T-helper 17 cell (primary cell): ENCODE results near the gene BMP2. TPM values are rescaled to one million over a fixed set of nuclear protein-coding genes. Genes with fewer than 3 reads are reported as not detected.

Source experiments
- ATAC-seq: fragments of 150-1000 bp; cut with Tn5 transposase; 2 replicates; pipeline ENCODE4 v1.10.0; 2021; ENCODE audit warnings: mild to moderate bottlenecking, moderate library complexity
- DNase-seq, 3 donors: peaks; one replicate each; pipeline versions ENCODE4 v3.0.0 to v3.0.0-alpha.2; 2020 to 2021
- H3K9me3 ChIP-seq: one replicate; pipeline ENCODE4 v1.7.0; 2013; ENCODE audit warnings: low read length, mild to moderate bottlenecking; ENCODE audit not compliant: control insufficient read depth, poor library complexity, severe bottlenecking
- H3K27ac Mint-ChIP-seq: one replicate; pipeline ENCODE4 v1.8.0; 2022; ENCODE audit warnings: mild to moderate bottlenecking, moderate library complexity, mixed read lengths
- H3K27me3 Mint-ChIP-seq: one replicate; pipeline ENCODE4 v1.8.0; 2022; ENCODE audit warnings: mixed read lengths
- H3K36me3 Mint-ChIP-seq: one replicate; pipeline ENCODE4 v1.8.0; 2022; ENCODE audit warnings: low read depth, mixed read lengths
- H3K4me1 Mint-ChIP-seq: one replicate; pipeline ENCODE4 v1.8.0; 2022; ENCODE audit warnings: mild to moderate bottlenecking, mixed read lengths
- H3K4me3 Mint-ChIP-seq: one replicate; pipeline ENCODE4 v1.8.0; 2022; ENCODE audit warnings: mild to moderate bottlenecking, moderate library complexity, mixed read lengths
- total RNA-seq, 4 donors: library from RNA in 2 of 4; stranded (reverse) in 2 of 4; gene quantifications; one replicate each; pipeline ENCODE4 v1.2.3 and lab custom pipeline; 2022 to 2026

BMP2 gene
- total RNA-seq, 2 donors from 2014 or later: 0.07 TPM; not detected in 1

- H3K4me1 Mint-ChIP-seq: no peaks in the 10 kb centered on the region
- H3K4me3 Mint-ChIP-seq: no peak overlapping the region
- ATAC-seq (no peak), DNase-seq (no peak)
- H3K27me3 Mint-ChIP-seq: no peaks in the 10 kb centered on the region
- no peaks in the 10 kb centered on the region for H3K9me3 ChIP-seq
- H3K27ac Mint-ChIP-seq: no peak overlapping the region
- H3K36me3 Mint-ChIP-seq: no peaks in the 10 kb centered on the region
These were observed 16.7 kb downstream of the BMP2 start for GRCh38 chr20:6784210-6784631.

GRCh38 chr20:6784767-6785166, 17.3 kb downstream of the BMP2 start:
- no peaks in the 10 kb centered on the region for H3K27me3 Mint-ChIP-seq
- no peaks in the 10 kb centered on the region for H3K4me1 Mint-ChIP-seq
- H3K27ac Mint-ChIP-seq: no peak overlapping the region
- H3K4me3 Mint-ChIP-seq: no peak overlapping the region
- no peaks in the 10 kb centered on the region for H3K9me3 ChIP-seq
- ATAC-seq (no peak), DNase-seq (no peak)
- no peaks in the 10 kb centered on the region for H3K36me3 Mint-ChIP-seq

- no peaks in the 10 kb centered on the region for H3K27me3 Mint-ChIP-seq
- no peaks in the 10 kb centered on the region for H3K36me3 Mint-ChIP-seq
- H3K4me1 Mint-ChIP-seq: no peaks in the 10 kb centered on the region
- DNase-seq (no peak), ATAC-seq (no peak)
- no peak overlapping the region for H3K4me3 Mint-ChIP-seq
- H3K9me3 ChIP-seq: no peaks in the 10 kb centered on the region
- H3K27ac Mint-ChIP-seq: no peak overlapping the region
These were observed 19.1 kb downstream of the BMP2 start for GRCh38 chr20:6786548-6786947.

- no peak for ATAC-seq
- H3K27ac Mint-ChIP-seq: no peak overlapping the region
- H3K36me3 Mint-ChIP-seq: no peaks in the 10 kb centered on the region
- H3K27me3 Mint-ChIP-seq: no peaks in the 10 kb centered on the region
- no peak overlapping the region for H3K4me3 Mint-ChIP-seq
- no peaks in the 10 kb centered on the region for H3K4me1 Mint-ChIP-seq
- no peaks in the 10 kb centered on the region for H3K9me3 ChIP-seq
- no peak for DNase-seq
These were observed 25.3 kb downstream of the BMP2 start for GRCh38 chr20:6792789-6793188.

- H3K27me3 Mint-ChIP-seq: no peaks in the 10 kb centered on the region
- no peaks in the 10 kb centered on the region for H3K36me3 Mint-ChIP-seq
- no peaks in the 10 kb centered on the region for H3K9me3 ChIP-seq
- no peak overlapping the region for H3K27ac Mint-ChIP-seq
- no peaks in the 10 kb centered on the region for H3K4me1 Mint-ChIP-seq
- DNase-seq (no peak), ATAC-seq (no peak)
- H3K4me3 Mint-ChIP-seq: no peak overlapping the region
These were observed 34.7 kb downstream of the BMP2 start for GRCh38 chr20:6802227-6802626.

GRCh38 chr20:6806275-6806674, 38.8 kb downstream of the BMP2 start:
- no peak overlapping the region for H3K27ac Mint-ChIP-seq
- DNase-seq: no peak
- H3K27me3 Mint-ChIP-seq: no peaks in the 10 kb centered on the region
- ATAC-seq: no peak
- no peaks in the 10 kb centered on the region for H3K9me3 ChIP-seq
- no peak overlapping the region for H3K4me3 Mint-ChIP-seq
- H3K36me3 Mint-ChIP-seq: no peaks in the 10 kb centered on the region
- H3K4me1 Mint-ChIP-seq: peaks cover 3% of the 10 kb centered on the region

GRCh38 chr20:6811262-6812035, 44.0 kb downstream of the BMP2 start:
- DNase-seq (no peak), ATAC-seq (no peak)
- Mint-ChIP-seq H3K27me3 (no peaks in the 10 kb centered on the region), H3K4me3 (no peak overlapping the region), H3K27ac (no peak overlapping the region), H3K36me3 (no peaks in the 10 kb centered on the region), H3K4me1 (peaks cover 3% of the 10 kb centered on the region)
- H3K9me3 ChIP-seq: no peaks in the 10 kb centered on the region

GRCh38 chr20:6812530-6812929, 45.0 kb downstream of the BMP2 start:
- H3K36me3 Mint-ChIP-seq: no peaks in the 10 kb centered on the region
- H3K27ac Mint-ChIP-seq: no peak overlapping the region
- H3K4me3 Mint-ChIP-seq: no peak overlapping the region
- no peaks in the 10 kb centered on the region for H3K27me3 Mint-ChIP-seq
- no peaks in the 10 kb centered on the region for H3K9me3 ChIP-seq
- no peak for DNase-seq
- ATAC-seq: no peak
- H3K4me1 Mint-ChIP-seq: peaks cover 3% of the 10 kb centered on the region

- DNase-seq (no peak), ATAC-seq (no peak)
- H3K9me3 ChIP-seq: no peaks in the 10 kb centered on the region
- H3K36me3 Mint-ChIP-seq: no peaks in the 10 kb centered on the region
- no peak overlapping the region for H3K4me3 Mint-ChIP-seq
- peaks cover under 1% of the 10 kb centered on the region for H3K4me1 Mint-ChIP-seq
- H3K27ac Mint-ChIP-seq: no peak overlapping the region
- H3K27me3 Mint-ChIP-seq: no peaks in the 10 kb centered on the region
These were observed 47.5 kb downstream of the BMP2 start for GRCh38 chr20:6814945-6815344.

GRCh38 chr20:6818033-6818808, 50.7 kb downstream of the BMP2 start:
- Mint-ChIP-seq H3K36me3 (no peaks in the 10 kb centered on the region), H3K27me3 (no peaks in the 10 kb centered on the region), H3K27ac (no peak overlapping the region), H3K4me1 (no peaks in the 10 kb centered on the region), H3K4me3 (no peak overlapping the region)
- no peak for ATAC-seq
- H3K9me3 ChIP-seq: no peaks in the 10 kb centered on the region
- no peak for DNase-seq

GRCh38 chr20:6819599-6819998, 52.1 kb downstream of the BMP2 start:
- H3K9me3 ChIP-seq: no peaks in the 10 kb centered on the region
- H3K36me3 Mint-ChIP-seq: no peaks in the 10 kb centered on the region
- H3K27ac Mint-ChIP-seq: no peak overlapping the region
- H3K27me3 Mint-ChIP-seq: no peaks in the 10 kb centered on the region
- no peak for DNase-seq
- no peaks in the 10 kb centered on the region for H3K4me1 Mint-ChIP-seq
- H3K4me3 Mint-ChIP-seq: no peak overlapping the region
- no peak for ATAC-seq

- no peaks in the 10 kb centered on the region for H3K27me3 Mint-ChIP-seq
- ATAC-seq: no peak
- H3K9me3 ChIP-seq: no peaks in the 10 kb centered on the region
- H3K27ac Mint-ChIP-seq: no peak overlapping the region
- H3K4me3 Mint-ChIP-seq: no peak overlapping the region
- H3K4me1 Mint-ChIP-seq: peaks cover 2% of the 10 kb centered on the region
- H3K36me3 Mint-ChIP-seq: no peaks in the 10 kb centered on the region
- DNase-seq: no peak
These were observed 56.9 kb downstream of the BMP2 start for GRCh38 chr20:6824401-6824800.

- peaks cover 2% of the 10 kb centered on the region for H3K4me1 Mint-ChIP-seq
- H3K36me3 Mint-ChIP-seq: no peaks in the 10 kb centered on the region
- H3K9me3 ChIP-seq: no peaks in the 10 kb centered on the region
- H3K27ac Mint-ChIP-seq: no peak overlapping the region
- H3K4me3 Mint-ChIP-seq: no peak overlapping the region
- no peaks in the 10 kb centered on the region for H3K27me3 Mint-ChIP-seq
- DNase-seq (no peak), ATAC-seq (no peak)
These were observed 60.0 kb downstream of the BMP2 start for GRCh38 chr20:6827472-6827871.
